NK-92 (cell line): ENCODE data around the gene SLC47A1.
"Not testable (repeated sequence)": the region's sequence is repeated elsewhere in the genome, so short reads cannot be mapped to it uniquely, and the experiment has no call there.

Experiments used
- DNase-seq: peaks from one replicate; lab custom pipeline; 2025; ENCODE audit not compliant: unreplicated experiment; lab: John Stamatoyannopoulos, UW

SLC47A1 gene

DNA sequence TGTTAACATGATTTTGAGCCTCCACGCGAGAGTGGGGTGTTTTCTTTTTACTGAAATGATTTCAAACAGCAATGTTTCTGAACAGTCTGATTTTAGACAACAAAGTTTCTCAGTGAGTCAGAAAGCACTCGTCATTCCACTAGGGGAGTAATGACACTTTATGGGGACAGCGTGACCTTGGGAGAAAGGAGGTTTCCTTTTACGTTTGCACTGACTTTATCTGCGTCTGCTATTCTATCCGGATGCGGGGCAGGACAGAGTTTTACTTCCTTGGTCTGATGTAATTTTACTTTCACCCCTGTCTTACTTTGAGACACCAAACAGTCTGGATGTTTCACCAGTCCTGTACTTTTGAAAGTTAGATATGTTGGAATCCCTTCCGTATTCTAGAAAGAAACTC, 20.7 kb downstream of the SLC47A1 start:
- no peak for DNase-seq

DNA sequence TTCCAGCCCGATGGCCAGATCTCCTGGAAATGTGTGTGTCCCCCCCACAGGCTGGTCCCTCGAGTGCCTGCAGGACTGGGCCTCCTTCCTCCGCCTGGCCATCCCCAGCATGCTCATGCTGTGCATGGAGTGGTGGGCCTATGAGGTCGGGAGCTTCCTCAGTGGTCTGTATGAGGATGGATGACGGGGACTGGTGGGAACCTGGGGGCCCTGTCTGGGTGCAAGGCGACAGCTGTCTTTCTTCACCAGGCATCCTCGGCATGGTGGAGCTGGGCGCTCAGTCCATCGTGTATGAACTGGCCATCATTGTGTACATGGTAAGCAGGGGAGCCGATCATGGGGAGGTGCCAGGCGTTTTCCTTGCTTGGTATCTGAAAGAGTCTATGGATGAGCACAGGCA, 22.1 kb downstream of the SLC47A1 start:
- DNase-seq: no peak

DNA sequence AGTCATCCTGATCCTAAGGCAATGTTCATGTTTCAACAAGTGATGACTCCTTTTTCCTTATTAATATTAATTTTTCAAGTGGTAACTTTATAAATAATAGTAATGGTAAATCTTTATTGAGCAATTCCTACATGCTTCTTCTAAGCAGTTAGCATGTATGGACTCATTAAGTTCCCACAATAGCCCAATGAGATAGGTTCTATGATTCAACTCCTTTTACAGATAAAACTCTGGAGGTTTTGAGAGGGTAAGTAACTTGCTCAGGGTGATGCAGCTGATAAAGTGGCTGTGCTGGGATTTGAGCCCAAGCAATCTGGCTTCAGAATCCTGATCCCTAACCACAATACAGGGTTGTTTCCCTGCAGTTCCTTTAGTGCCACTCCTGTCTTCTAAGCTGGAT, 25.3 kb downstream of the SLC47A1 start:
- DNase-seq: no peak

DNA sequence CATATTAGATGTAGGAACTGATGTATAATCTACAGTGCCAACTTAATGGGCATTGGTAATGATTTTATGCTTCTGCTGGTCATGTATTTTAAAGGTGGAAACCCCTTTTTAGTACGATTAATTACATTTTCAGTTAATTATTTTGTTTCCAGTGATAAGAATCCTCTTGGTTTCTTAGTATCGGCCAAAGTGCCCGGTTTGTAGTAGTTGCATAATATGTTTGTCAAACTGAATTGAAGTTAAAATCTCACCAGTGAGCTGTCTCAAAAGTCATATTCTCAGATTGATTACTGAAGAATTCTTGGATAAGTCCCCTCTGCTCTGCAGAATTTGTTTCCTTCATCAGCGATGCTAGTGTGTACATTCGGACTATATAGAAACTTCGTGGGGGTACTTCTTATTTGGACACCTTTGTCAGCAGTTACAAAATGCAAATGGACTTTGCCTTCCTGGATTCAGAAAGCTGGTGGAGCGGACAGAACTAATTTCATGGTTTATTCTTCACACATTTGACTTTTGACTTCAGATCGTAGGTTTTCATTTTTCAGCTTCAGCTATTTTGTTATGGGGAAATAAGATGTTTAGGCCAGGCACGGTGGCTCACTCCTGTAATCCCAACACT, 28.2 kb downstream of the SLC47A1 start:
- DNase-seq: no peak

DNA sequence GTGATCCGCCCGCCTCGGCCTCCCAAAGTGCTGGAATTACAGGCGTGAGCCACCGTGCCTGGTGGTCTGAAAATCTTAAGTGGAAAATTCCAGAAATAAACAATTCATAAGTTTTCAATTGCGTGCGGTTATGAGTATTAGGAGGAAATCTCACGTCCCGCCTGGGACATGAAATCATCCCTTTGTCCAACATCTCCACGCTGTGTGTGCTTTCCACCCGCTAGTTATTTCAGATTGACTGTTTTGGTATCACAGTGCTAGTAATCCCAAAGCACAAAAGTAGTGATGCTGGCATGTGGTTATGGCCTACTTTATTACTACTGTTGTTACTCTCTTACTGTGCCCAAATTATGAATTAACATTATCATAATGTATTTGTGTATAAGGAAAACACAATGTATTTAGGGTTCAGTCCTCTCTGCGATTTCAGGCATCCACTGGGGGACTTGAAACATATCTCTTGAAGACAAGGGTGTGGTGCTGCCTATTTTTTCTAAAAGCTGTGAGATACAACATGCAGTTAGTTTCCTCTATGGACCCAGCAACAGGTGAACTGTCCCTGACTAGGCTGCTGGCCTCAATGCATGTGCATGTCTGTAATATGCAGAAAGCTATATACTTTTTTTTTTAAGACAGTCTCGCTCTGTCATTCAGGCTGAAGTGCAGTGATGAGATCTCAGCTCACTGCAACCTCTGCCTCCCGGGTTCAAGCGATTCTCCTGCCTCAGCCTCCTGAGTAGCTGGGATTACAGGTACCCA, 32.3 kb downstream of the SLC47A1 start:
- DNase-seq: no peak

GRCh38 chr17:19567216-19568015, 33.8 kb downstream of the SLC47A1 start:
- no peak for DNase-seq

DNA sequence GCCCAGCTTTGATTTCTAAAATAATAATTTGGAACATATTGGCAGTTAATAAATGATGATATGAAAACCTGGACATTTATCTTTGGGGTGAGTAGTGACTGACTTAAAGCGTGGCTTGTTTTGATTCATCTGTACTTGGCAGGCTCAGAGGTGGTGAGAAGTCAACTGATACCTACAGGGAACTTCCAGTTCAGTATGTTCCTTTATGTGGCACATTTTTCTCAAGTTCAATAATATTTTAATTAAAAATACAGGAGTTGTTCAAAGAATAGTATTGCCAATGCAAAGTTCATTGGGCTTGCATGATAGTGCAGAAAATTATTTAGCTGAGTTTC, 34.3 kb downstream of the SLC47A1 start:
- DNase-seq: no peak

GRCh38 chr17:19569785-19570543, 36.3 kb downstream of the SLC47A1 start:
- no peak for DNase-seq

GRCh38 chr17:19570544-19571062, 36.9 kb downstream of the SLC47A1 start:
- no peak for DNase-seq

DNA sequence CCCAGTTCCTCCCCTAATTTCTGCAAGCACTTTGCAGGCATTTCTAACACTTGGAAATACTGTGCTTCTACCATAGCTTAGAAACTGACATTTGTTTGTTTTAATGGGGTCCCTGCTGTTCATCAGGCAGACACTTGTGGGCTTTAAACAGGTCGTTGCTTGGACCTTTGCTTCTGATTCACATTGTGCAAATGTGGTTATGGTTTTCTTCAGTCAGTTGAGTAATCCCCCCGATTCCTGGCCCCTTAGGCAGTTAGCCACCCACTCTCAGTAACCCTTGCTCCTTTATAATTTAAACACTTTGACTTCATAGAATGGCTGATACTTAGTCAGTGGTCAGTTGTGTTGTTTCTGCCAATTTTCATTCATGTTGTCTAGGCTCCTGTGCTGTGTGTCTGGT, 39.4 kb downstream of the SLC47A1 start:
- DNase-seq: no peak

DNA sequence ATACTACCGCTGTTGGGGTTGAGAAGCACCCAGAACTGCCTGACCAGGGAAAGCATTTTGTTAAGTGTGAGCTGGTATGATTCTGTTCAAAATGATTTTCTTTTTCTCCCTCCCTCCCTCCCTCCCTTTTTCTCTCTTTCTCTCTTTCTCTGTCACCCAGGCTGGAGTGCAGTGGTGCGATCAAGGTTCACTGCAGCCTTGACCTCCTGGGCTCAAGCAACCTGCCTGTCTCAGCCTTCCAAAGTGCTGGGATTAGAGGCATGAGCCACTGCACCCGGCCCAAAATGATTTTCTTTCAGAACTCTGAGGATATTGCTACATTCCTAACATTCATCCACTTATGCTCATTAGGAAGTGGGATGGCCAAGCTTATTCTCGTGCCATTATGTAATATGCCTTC, 41.3 kb downstream of the SLC47A1 start:
- DNase-seq: no peak

DNA sequence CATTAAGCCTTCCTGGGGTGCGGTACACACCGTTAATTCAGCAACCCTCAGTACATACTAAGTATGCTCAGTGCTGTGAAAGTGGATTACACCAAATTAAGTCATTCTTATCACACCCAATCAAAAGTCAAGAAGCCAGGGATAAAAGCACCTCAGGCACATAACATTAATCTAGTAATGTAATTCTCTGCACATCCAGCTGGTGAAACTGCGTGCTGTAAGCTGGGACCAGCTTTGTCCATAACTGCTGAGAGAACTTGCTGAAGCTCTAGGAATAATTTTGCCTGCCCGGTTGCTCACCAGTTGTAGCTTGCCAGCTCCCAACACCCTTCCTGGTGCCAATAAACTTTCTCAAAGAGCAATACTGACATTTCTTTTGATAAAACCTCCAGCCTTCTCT, 44.9 kb downstream of the SLC47A1 start:
- no peak for DNase-seq

GRCh38 chr17:19579192-19579761, 45.6 kb downstream of the SLC47A1 start:
- no peak for DNase-seq

DNA sequence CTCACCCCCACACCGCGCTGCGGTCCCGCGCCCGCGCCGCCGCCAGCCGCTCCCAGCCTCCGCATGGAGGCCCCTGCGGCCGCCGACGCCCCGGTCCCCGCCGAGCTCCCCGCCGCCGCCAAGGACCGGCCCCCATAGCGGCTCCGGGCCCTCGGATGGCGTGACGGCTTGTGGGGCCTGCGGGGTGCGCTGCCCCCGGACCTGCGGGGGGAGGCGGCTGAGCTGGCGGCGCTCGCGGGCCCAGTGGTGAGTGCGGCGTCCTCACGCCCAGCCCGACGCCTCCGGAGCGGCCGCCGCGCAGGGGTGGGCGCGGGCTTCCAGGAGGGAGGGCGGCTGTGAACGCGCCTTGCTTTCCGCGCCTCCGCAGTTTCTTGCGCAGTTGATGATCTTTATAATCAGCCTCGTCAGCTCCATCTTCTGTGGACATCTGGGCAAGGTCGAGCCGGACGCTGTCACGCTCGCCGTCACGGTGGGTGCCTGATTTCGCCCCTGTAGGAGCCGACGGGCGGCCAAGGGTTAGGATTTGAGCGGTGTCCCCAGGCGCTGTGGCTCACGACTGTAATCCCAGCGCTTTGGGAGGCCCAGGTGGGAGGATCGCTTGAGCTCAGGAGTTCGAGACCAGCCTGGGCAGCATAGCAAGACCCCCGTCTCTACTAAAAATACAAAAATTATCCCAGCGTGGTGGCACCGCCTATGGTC, 46.4 kb downstream of the SLC47A1 start:
- no peak for DNase-seq

- DNase-seq: not testable (repeated sequence)
These were observed 46.9 kb downstream of the SLC47A1 start for GRCh38 chr17:19580566-19580920.

DNA sequence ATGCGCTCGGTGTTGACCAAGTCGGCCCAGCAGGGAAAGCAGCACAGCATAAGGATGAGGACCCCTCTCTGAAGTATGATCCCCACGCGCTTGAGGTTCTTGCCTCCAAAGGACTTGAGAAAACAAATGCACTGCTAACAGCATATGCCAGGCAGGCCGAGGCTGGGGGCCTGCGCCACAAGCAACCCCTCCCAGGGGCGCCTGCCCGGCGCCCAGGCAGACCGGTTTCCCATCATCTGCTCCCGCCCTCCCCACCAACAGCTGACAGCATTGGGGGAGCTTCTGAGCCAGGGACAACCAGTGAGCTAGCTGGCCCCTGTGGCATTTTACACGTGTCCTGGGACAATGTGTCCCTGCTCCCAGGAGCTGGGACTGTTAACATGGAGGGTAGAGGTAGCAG, 48.5 kb downstream of the SLC47A1 start:
- DNase-seq: not testable (repeated sequence)

DNA sequence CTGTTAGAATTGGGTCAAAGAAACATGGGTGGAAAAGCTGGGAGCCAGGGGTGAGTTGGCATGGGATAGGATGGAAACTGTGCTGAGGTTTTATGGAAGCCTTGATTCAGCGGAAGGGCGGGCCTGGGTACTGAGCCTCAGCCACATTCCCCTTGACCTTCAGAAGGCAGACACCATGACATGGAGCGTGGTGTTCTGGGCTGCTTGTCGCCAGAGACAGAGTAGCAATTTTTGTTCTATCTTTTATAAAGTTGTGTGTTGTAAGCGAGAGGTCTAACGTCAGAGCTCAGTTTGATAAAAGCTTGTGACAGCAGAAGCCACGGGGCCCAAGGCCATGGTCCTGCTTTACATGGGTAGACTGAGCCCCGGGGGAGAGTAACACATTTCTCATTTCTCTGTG, 50.2 kb downstream of the SLC47A1 start:
- no peak for DNase-seq

DNA sequence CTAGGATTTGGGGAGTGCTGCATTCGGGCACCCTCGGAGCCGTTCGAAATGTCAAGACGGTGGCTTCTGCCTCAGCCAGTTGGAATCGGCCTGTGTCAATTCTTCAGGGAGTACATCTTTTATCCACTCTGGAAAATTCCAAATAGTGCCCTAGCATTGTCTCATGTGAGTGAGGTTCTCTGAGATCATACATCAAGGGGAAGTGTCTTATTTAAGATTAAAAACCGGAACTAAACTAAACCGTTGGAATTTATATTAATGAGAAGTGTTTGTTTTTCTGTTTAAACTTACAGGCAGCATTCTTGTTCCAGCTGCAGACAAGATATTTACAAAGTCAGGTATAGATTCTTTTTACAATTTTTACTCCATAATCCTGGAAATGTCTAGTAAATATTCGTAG, 56.8 kb downstream of the SLC47A1 start:
- DNase-seq: no peak

GRCh38 chr17:19590912-19591551, 57.4 kb downstream of the SLC47A1 start:
- no peak for DNase-seq

DNA sequence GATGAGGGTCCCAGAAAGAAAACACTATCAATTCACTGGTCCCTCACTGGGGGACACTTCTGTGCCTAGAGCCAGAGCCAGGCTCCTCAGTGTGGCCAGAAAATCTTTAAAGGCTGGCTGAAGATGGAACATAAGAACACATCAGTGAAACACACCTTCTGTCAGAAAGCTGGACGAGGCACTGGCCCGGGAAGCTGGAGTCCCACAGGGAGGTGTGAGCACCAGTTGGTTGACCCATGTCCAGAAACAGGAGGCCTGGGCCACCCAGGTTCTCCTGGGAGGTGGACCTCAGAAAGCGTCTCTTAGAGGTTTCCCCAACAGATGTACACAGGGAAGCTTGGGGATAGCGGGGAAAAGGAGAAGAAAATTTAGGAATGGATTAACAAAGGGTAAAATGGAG, 58.7 kb downstream of the SLC47A1 start:
- no peak for DNase-seq
